Esophagus squamous epithelium (tissue), 5 donors: ENCODE measurements around the gene TMA16. TPM values are rescaled to one million over a fixed set of nuclear protein-coding genes. Genes with fewer than 3 reads are reported as not detected.

Experiments used
- DNase-seq: peaks from one replicate; lab custom pipeline; 2025; lab: John Stamatoyannopoulos, UW
- H3K27ac ChIP-seq, 4 donors: fragments of 200-600 bp; sonication (generic); one replicate each; pipeline ENCODE4 v1.5.1; 2016 to 2019; ENCODE audit warnings: mild to moderate bottlenecking in 1 of 4
- H3K27me3 ChIP-seq, 4 donors: fragments of 200-600 bp; sonication (generic); 1 replicate in 3 of 4; 2 replicates in 1 of 4; pipeline versions ENCODE4 v1.5.1 to v1.6.0; 2017 to 2021; ENCODE audit warnings: antibody characterized with exemption in 1 of 4
- H3K36me3 ChIP-seq, 3 donors: fragments of 200-600 bp; sonication (generic); one replicate each; pipeline ENCODE4 v1.5.1; 2016 to 2019
- H3K4me1 ChIP-seq, 3 donors: fragments of 200-600 bp; sonication (generic); one replicate each; pipeline ENCODE4 v1.5.1; 2017 to 2019
- H3K4me3 ChIP-seq, 4 donors: fragments of 200-600 bp; sonication (generic); 1 replicate in 3 of 4; 2 replicates in 1 of 4; pipeline ENCODE4 v1.5.1; 2016 to 2019; ENCODE audit warnings: mild to moderate bottlenecking in 2 of 4, moderate library complexity in 1 of 4
- H3K9me3 ChIP-seq, 3 donors: fragments of 200-600 bp; sonication (generic); one replicate each; pipeline ENCODE4 v1.5.1; 2016 to 2019
- POLR2A ChIP-seq, 4 donors: fragments of 450-650 bp; IDR thresholded peaks; one replicate each; pipeline ENCODE4 v1.6.1; 2017; ENCODE audit warnings: antibody characterized with exemption in 4 of 4, mild to moderate bottlenecking in 4 of 4, moderate library complexity in 3 of 4
- WGBS, 2 donors: methylation state at CpG; one replicate each; pipeline ENCODE4 v1.1.5; 2018; 5-methylcytosine and 5-hydroxymethylcytosine counted together
- intact Hi-C: fragments of 100-400 bp; cut with DNase I; formaldehyde crosslinking; loops from one replicate; pipeline ENCODE4 v1.15.0; 2022
- total RNA-seq, 4 donors: library from RNA; depleted of rRNA; stranded (reverse); fragments of >200 nt; gene quantifications; one replicate each; pipeline ENCODE4 v1.1.0, GENCODE V29; 2016
- TF ChIP-seq, protein P1 (sequence below), 6 experiments: fragments of 450-650 bp in 4 of 6; fragments of 200-600 bp in 2 of 6; sonication (generic) in 2 of 6; IDR thresholded peaks; one replicate each; pipeline ENCODE4 v1.5.1; 2016 to 2019; ENCODE audit warnings: antibody characterized with exemption in 6 of 6, mild to moderate bottlenecking in 4 of 6, moderate library complexity in 4 of 6
- donor health status: DM: yes; HTN: yes; CAD: no.

Gene TMA16
- total RNA-seq, 4 donors from 2014 or later = 17.4 to 34.0 (median 23.0) TPM

DNA sequence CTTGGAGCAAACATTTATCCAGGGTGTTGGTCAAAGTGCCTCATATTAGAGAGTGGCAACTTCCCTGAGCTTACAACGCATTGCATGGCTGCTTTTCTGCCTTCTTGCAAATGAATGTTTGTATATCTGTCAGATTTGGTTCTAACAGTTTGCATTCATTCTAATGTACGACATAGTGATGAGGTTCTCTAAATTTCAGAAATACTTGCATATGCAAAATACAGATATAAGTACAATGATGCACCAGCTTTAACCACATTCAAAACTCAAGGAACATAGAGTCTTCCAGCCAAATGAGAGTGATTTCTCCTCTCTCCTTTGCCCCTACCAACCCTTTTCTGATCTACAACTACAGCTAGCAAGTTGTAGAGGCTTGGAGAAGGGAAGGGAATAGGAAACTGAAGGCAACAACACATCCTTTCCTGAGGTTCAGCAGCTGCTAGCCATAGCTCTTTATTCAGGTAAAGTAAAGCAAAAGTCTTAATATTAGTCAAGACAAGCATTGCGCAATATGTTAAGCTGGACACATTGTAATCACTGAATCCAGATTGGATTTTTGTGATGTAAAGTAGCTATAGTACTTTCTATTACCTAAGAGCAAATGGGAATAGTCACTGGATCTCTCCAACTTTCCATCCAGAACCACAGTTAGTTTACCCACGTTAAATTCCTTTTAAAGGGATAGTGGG lies 27.3 kb upstream of the TMA16 start:
- H3K4me3 ChIP-seq = no peak overlapping the region
- no peak for DNase-seq
- H3K27me3 ChIP-seq = peaks cover 0 to 3% (median 0%) of the 10 kb centered on the region in 4 donors
- no peaks in the 10 kb centered on the region for H3K36me3 ChIP-seq
- H3K27ac ChIP-seq = no peak overlapping the region
- intact Hi-C loops = no loop called here
- H3K9me3 ChIP-seq = no peaks in the 10 kb centered on the region
- H3K4me1 ChIP-seq = no peaks in the 10 kb centered on the region
- 73 to 81% methylated on average over 4 of the region's 4 CpGs for WGBS, 2 donors
- TF ChIP-seq POLR2A (IDR thresholded peaks at IDR 0.05) = no peak
- TF ChIP-seq, protein P1, sequence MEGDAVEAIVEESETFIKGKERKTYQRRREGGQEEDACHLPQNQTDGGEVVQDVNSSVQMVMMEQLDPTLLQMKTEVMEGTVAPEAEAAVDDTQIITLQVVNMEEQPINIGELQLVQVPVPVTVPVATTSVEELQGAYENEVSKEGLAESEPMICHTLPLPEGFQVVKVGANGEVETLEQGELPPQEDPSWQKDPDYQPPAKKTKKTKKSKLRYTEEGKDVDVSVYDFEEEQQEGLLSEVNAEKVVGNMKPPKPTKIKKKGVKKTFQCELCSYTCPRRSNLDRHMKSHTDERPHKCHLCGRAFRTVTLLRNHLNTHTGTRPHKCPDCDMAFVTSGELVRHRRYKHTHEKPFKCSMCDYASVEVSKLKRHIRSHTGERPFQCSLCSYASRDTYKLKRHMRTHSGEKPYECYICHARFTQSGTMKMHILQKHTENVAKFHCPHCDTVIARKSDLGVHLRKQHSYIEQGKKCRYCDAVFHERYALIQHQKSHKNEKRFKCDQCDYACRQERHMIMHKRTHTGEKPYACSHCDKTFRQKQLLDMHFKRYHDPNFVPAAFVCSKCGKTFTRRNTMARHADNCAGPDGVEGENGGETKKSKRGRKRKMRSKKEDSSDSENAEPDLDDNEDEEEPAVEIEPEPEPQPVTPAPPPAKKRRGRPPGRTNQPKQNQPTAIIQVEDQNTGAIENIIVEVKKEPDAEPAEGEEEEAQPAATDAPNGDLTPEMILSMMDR (IDR thresholded peaks at IDR 0.05) = no peak

GRCh38 chr4:163470391-163470790 lies 24.1 kb upstream of the TMA16 start:
- TF ChIP-seq, protein P1 (IDR thresholded peaks at IDR 0.05) = no peak
- Histone ChIP-seq H3K4me1 (no peaks in the 10 kb centered on the region), H3K9me3 (no peaks in the 10 kb centered on the region), H3K27ac (no peak overlapping the region), H3K36me3 (no peaks in the 10 kb centered on the region), H3K4me3 (no peak overlapping the region), H3K27me3 (peaks cover 0 to 4% (median 0%) of the 10 kb centered on the region in 4 donors)
- no peak for DNase-seq
- intact Hi-C loops = no loop called here
- 54 to 68% methylated on average over 3 of the region's 3 CpGs for WGBS, 2 donors

DNA sequence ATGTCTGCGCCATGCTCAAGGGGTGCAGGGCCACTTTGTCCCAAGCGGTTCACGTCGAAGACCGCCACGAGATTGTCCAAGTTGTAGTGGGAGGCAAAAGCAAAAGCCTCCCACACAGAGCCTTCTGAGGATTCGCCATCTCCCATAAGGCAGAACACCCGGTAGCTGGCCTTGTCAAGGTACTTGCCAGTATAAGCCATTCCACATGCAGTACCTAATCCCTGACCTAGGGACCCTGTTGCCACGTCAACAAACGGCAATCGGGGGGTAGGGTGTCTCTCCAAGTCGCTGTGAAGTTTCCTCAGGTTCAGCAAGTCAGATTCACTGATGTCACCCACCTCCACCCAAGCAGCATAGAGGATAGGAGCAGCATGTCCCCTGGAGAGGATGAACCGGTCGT lies 21.4 kb upstream of the TMA16 start:
- Histone ChIP-seq H3K9me3 (no peaks in the 10 kb centered on the region), H3K4me3 (no peak overlapping the region), H3K27ac (no peak overlapping the region), H3K36me3 (no peaks in the 10 kb centered on the region), H3K4me1 (no peaks in the 10 kb centered on the region), H3K27me3 (peaks cover 0 to 4% (median 0%) of the 10 kb centered on the region in 4 donors)
- intact Hi-C loops = no loop called here
- no peak for DNase-seq
- no peak for TF ChIP-seq POLR2A (IDR thresholded peaks at IDR 0.05)
- TF ChIP-seq, protein P1 (IDR thresholded peaks at IDR 0.05) = no peak
- 85 to 89% methylated on average over 6 to 14 of the region's 14 CpGs for WGBS, 2 donors

- no peaks in the 10 kb centered on the region for H3K4me1 ChIP-seq
- no peaks in the 10 kb centered on the region for H3K36me3 ChIP-seq
- no peaks in the 10 kb centered on the region for H3K9me3 ChIP-seq
- H3K27me3 ChIP-seq = peaks cover 0 to 4% (median 0%) of the 10 kb centered on the region in 4 donors
- DNase-seq = no peak
- H3K4me3 ChIP-seq = no peak within 1 kb of the TSS
- no peak within 1 kb of the TSS for H3K27ac ChIP-seq
- intact Hi-C loops = no loop called here
- no peak for TF ChIP-seq POLR2A (IDR thresholded peaks at IDR 0.05)
- TF ChIP-seq, protein P1 (IDR thresholded peaks at IDR 0.05) = no peak
- WGBS, 2 donors = 89 to 92% methylated on average over 29 to 30 of the region's 32 CpGs
Measured at GRCh38 chr4:163473576-163473975, 20.9 kb upstream of the TMA16 start, which contains the start of gene TKTL2. TKTL2 (minus strand) TSS chr4:163473754; CDS start chr4:163473734, 20 bp downstream.

DNA sequence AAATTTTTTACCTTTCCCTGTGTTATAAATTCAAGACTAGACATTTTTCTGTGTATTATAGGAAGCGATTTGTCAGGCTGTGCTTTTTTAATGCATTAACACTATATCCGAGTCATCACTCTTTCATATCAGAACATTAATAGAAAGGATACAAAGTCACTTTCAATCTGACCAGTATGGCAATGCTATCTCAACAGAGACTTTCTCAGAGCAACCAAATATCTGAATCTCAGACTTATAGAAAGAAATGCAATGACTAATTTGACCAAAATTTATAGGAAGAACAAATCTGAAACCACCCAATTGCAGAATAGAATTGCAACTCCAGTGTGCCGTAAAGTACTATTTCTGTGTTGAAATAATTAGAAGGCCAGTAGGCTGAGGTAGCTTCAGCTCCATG lies 20.5 kb upstream of the TMA16 start:
- Histone ChIP-seq H3K4me3 (no peak overlapping the region), H3K27ac (no peak overlapping the region), H3K27me3 (peaks cover 0 to 4% (median 0%) of the 10 kb centered on the region in 4 donors), H3K4me1 (no peaks in the 10 kb centered on the region), H3K36me3 (no peaks in the 10 kb centered on the region), H3K9me3 (no peaks in the 10 kb centered on the region)
- intact Hi-C loops = no loop called here
- WGBS, 2 donors = 66 to 80% methylated on average over 3 of the region's 3 CpGs
- TF ChIP-seq, protein P1 (IDR thresholded peaks at IDR 0.05) = no peak
- TF ChIP-seq POLR2A (IDR thresholded peaks at IDR 0.05) = no peak
- no peak for DNase-seq
